ENCODE measurements around the gene SDHA.
"Not testable (repeated sequence)": the region's sequence is repeated elsewhere in the genome, so short reads cannot be mapped to it uniquely, and the experiment has no call there.

The SDHA gene

DNA sequence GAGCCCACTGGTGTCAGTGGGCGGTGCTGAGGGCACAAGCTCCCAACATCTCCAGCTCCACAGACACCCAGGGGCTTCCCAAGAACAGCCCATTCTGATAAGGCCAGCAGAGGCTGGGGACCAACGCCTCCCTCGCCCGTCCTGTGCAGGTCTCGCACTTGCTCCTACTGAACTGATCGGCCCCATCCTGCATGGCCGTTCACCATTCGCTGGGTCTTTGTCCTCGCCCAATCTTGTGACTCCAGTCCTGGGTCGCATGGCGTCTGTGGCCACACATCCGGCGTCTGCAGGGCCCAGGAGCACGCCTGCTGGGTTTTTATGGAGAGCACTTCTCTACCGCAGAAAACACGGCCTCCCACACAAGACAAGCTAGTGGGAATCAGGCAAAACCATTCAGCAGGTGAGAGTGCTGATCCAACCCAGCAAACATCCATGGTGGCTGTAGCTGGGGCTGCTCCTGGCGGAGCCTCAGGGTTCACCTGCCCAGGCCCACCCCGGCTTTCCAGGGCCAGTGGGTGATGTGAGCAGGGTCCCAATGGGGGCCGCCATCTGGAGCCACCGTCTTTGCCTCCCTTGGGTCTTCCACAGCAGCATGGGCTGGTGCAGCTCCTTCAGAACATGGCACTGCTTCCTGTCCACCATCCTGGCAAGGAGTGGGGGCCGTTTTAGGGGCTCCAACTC is 19.5 kb upstream of the SDHA start:
- no peak for DNase-seq (ENCODE audit: low spot score)

DNA sequence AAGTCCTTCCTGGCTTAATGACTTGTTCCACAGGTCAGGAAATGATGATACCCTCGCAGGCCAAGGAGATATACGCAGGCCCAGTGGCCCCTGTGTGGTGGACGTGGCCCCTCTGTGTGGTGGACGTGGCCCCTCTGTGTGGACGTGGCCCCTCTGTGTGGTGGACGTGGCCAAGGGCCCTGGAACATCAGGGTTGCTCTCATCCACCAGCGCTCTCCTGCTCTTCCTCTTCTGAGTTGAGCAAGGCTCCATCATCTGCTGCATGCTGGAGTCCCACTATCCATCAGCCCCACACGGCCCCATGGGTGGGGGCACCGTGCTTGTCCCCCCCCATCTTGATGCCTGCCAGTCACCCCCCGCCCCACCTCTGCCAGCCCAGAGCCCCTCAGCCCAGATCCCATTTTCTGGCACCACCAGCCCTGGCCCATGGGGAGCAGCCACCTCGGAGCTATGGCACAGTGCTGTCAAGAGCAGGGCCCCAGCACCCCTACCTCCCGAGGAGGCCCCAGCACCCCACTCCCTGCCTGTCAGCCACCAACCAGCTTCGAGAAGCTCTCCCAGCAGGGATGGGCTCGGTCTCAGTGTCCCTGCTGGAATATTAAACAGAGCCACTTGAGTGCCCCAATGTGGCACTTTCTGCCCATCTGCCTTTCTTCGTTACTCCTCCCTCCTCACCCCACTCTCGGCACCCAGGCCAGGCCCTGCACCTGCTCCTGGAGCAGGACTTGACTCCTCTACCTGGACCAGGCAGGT is 18.7 kb upstream of the SDHA start:
- no peak for DNase-seq (ENCODE audit: low spot score)

DNA sequence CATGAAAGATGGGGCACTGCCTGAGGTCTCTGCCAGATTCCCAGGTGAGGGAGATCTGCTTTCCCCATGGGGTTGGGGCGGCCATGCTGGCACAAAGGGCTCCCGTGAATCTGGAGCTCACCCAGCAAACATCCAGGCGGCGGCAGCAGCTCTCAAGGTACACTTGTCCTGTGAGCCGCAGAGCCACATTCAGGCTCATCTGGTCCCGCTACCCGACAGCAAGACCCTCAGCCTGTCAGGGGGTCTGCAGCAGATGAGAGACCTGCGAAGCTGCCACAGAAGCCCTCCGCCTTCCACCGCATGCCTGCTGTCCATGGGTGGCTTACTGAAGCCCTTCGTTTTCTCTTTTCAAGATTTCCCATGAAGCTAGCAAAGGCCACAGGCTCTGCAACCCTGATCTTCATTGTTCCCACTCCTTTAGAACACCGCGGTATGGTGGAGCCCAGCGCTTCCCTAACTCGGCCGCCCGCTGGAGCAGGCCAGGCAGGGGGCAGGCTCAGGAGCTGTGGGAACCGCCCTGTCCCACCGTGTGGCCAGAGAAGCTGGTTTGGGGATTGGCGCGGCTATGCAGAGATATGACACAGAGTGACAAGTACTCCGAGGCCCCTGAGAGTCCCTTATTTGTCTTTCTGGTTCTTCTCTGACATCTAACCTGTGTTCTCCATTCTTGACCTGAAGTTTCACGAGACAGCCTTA is 18.0 kb upstream of the SDHA start:
- DNase-seq (ENCODE audit: low spot score) = no peak

DNA sequence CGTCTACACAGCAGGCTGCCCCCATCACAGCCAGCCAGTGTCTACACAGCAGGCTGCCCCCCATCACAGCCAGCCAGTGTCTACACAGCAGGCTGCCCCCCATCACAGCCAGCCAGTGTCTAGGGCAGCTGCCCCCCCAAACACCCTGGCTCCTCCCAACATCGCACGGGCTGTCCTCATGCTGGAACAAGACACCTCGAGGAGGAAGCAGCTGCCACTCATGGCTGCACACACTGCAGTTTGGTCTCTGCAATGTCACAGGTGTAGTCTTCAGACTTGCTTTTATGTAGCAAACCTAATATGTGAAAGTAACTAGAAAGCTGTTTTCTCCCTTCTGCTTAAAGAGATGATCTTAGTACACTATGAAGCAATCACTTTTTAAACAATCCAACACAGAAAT is 17.1 kb upstream of the SDHA start:
- no peak for DNase-seq (ENCODE audit: low spot score)

DNA sequence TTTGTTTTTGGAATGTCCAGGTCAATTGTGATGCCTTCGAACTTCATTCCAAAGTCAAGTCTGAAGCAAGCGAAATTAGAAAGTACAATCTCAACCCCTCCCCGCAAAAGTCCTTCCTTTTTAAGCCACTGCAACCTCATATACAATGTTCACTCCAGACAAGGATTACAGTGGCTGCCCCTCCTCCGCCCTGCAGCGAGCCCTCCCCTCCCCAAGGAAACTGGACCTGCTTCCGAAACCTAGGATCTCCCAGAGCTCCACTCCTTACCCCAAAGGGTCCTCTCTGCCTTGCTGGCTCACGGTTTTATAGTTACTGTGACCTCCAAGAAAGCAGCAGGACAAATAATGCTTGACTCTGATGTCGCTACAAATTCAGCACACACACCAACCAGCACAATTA is 16.4 kb upstream of the SDHA start:
- no peak for DNase-seq (ENCODE audit: low spot score)

DNA sequence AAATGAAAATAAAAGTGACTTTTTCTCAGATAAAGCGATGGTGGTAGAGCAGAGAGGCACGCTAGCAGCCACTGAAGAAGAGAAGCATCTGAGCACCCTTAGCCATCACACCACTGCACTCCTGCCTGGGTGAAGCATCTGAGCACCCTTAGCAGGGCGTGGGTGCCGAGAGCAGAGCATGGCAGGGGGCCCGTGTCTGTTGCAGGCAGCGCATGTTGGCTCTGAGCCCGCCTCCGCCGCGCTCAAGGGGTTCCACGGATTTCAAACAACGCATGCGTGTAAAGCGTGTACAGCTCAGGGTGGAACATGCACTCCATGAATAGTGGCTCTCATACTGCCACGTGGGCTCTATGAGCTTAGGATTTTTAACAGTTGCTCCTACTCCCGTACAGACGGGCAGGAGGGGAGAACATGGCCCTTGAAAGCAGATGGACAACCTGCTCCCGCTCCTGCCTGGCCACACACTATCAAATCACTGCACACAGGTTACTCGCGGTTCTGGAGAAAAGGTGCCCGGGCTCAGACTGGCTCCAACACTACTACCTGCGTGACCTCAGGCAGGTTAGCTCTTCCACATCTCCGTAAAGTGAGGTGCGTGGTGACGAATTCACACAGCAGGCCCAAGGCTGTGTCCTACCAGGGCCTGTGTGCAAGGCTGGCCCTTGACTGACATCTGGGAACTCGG is 14.7 kb upstream of the SDHA start:
- no peak for DNase-seq (ENCODE audit: low spot score)

DNA sequence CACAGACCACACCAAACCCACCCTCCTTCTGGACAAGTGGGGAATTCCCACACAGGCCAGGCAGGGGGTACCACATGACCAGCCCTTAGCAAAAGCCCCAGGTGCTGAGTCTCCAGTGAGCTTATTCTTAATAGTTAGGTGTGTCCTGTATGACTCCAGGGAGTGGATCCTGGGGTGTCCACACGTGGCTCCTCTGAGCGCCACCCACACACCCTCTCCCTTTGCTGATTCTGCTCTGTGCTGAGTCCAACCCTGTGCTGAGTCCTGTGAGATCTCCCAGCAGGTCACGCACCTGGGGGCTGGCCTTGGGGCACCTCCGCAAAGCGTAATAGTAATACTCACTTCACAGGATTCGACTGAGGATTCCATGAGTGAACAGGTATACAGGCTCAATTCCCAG is 14.1 kb upstream of the SDHA start:
- DNase-seq (ENCODE audit: low spot score) = no peak

DNA sequence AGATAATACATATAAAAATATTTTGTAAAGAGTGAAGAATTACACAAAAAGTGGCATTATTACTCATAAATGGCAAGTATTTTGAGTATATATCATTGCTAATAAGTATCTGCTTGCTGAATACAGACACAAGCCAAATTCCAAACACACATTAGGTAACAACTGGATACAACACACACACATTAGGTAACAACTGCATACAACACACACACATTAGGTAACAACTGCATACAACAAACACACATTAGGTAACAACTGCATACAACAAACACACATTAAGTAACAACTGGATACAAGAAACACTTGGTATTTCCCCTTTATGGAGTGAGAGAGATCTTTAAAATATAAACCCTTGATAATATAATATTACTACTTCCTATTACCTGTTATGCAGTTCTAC is 13.7 kb upstream of the SDHA start:
- no peak for DNase-seq (ENCODE audit: low spot score)

DNA sequence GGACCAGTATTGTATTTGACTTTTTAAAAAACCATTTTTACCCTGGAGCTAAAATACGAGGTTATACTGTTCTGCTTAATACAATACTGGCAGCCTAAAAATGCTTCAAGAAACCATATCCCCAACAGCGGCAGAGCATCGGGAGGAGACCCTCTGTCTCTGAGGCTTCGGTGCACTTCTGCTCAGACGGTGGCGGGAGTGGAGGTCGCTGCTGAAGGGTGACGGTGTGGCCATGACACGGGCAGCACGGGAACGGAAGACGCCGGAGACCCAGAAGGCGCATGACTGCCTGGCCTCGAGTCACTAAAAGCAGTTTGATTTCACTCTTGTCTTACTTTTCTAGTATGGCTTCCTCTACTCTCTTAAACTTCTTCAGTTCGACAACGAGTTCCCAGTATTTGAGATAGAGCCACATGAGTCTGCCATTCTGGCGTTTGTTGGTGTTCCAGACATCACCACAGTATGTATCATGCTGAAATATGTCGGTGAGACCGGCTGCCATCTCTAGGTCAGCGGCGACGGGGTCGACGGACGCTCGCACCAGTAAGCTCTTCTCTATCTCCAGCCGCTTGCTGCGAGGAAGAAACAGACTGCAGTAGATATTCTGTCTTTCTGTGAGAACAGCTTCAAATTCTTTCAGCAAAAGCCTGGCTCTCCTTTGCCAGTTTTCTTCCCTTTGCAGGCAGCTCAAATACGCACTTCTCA is 13.0 kb upstream of the SDHA start:
- DNase-seq (ENCODE audit: low spot score) = no peak

DNA sequence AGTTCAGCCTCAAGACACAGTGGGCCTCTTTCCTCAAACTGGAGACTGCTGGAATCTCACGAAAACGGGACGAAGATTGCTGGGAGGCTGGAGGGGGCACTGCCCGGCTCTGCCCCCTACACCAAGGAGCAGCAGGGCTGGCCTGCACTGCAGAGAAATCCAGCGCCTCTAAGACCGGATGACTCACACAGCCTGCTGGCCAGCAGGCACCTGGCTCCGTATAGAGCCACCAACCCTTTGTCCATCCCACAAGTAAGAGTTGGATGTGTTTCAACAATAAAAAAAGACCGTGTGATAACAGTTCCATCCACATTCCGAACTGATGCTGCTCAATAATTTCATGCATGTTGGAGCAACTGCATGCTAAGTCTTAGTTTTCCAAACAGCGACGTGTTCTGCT is 11.7 kb upstream of the SDHA start:
- DNase-seq (ENCODE audit: low spot score) = no peak

DNA sequence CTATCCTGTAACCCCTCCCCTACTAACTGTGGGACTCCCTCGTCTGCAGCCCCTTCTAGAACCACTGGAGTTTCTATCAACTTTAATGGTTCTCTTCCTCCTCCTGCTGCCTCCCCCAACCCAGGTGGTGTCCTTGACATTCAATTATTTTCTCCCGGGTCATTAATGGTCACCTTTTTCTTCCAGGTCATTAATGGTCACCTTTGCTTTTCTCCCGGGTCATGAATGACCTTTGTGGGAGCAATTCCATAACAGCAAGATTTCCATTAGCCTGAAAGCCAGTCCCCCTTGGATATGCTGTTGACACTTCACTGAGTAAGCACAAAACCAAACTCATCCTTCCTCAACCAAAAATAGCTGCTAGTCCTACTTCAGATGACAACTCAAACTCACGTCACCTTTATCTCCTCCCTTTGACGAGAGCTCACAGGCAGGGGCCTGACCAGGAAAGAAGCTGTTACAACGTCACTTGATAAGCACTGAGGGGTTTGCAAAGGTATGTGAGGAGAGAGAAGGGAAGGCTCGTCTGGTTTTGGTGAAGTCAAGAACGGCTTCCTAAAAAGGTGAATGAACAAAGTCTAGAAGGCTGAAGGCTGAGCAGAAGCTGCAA is 11.1 kb upstream of the SDHA start:
- no peak for DNase-seq (ENCODE audit: low spot score)

DNA sequence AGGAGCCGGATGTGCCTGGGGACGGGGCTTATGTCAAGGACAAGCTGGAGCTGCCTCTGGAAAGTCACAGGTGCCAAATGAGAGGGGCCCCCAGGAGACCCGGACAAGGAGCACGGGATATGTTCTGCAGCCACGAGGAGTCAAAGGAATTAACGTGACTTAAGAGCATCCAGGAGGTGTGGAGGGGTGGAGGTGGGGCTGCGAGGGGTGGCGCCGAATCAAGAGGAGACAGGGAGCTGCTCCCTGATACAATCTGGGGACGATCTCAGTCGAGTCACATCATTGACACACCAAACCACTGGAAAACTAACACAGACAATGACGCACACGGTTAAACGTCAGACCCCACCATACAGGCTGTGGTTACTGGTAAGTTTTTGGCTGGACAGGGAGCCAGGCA is 10.5 kb upstream of the SDHA start:
- DNase-seq (ENCODE audit: low spot score) = no peak

DNA sequence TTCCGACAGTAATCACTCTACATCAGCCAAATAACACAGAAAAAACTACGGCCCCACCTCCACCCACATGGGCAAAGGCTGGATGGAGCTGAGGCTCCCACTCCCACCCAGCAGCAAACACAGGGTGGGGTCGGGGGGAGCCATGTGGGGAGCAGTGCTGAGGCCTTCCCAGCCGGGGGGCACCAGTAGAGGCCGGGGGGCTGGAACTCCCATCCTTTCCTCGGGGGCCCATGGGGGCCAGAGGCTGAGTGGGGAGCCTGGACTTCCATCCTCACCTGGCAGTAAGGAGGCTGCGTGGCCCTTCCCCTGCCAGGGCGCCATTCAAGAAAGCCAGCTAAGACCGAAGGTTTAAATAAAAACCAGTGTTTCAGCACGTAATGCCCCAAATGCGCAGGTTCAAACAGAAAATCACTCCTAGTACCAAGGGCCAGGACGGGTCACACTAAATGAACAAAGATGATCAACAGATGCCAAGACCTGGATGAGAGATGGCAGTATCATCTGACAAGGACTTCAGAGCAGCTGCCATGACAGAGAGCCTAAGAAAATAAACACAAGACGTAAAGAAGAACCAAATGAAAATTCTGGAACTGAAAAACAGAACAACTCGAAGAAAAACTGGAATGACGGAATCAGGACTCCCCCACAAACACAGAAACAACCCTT is 9.5 kb upstream of the SDHA start:
- no peak for DNase-seq (ENCODE audit: low spot score)

DNA sequence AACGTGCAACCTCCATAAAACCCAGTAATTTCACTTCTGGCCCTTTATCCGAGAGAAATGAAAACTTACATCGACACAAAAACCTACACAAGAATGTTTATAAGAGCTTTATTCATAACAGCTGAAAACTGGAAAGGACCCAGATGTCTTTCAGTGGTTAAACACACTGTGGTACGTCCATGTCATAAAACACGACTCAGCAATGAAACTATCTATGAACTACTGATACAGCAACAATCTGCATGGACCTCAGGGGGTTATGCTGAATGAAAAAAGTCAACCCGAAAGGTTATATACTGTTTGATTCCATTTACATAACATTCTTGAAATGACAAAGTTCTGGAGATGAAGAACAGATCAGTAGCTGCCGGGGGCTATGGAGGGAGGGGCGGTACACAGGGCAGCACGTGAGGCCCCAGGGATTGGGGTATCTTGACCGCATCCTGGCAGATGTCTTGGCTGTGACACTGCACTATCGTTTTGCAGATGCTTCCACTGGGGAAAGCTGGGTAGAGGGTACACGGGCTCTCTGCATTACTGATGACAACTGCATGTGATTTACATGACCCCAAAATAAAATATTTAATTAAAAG is 4.2 kb upstream of the SDHA start:
- no peak for DNase-seq (ENCODE audit: low spot score)

DNA sequence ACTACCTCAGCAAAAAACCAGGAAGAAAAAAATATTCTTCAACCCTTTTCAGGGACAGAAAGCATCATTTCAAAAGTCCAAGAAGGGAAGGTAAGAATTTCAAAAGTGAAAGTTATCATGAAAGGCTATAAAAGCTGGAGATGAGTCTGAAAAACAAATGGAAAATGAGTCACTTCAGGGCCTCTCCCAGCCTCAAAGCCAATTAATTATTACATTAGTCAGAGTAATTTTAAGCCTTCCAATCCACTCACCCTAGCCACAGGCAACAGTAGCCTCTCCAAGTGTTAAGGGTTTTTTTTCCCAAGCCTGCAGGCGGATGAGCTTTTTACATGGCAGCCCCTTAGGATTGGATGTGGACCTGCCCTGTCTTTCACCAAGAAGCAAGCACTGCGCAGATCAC is 2.9 kb upstream of the SDHA start:
- DNase-seq (ENCODE audit: low spot score) = not testable (repeated sequence)

DNA sequence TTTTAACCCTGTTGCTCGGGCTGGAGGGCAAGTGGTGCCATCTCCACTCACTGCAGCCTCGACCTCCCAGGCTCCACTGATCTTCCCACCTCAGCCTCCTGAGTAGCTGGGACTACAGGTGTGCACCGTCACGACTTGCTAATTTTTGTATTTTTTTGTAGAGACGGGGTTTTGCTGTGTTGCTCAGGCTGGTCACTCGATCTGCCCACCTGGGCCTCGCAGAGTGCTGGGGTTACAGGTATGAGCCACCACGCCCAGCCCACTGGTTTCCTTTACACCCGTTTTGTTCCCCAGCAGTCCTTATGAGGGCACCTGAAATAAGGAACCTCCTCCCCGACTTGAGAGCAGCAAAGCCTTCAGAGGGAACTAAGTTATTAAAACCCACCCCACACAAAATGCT is 2.0 kb upstream of the SDHA start:
- not testable (repeated sequence) for DNase-seq (ENCODE audit: low spot score)

DNA sequence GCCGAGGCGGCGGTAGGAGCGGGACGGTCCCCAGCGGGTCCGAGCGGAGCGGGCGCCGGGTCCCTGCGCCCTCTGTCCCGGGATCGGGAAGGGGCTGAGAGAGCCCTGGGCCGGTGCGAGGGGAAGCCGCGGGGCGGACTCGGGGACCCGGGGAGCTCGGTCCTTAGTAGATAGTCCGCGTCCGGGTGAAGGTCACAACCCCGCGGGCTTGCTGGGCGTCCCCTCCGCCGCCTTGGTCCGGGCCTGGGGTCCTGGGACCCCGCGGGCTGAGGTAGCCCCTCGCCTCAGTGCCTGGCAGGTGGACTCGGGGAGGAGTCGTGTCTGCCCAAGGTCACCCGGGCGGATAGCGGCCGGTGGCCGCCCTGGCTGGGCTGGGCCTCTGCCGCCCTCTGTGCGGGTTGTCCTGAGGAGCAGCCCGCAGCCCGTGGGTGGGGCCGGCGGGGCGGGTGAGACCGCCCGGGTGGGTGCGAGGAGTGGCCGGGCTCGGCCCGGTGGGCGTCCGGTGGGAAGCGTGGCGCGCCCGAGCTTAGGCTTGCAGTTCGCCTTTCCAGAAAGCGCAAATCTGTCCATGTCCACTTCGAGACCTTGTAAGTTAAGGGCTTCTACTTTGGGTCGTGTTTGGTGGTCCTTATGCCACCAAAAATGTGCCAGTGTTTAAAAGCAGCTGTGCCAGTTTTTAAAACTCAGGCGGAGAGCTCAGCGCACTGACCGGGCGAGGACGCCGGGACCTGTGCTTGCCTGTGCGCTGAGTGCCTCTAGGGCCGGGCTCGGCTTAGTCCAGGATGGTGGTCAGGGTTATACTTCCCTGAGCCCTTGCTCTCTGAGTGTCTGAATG is 554 bp downstream of the SDHA start:
- no peak for DNase-seq (ENCODE audit: low spot score)

DNA sequence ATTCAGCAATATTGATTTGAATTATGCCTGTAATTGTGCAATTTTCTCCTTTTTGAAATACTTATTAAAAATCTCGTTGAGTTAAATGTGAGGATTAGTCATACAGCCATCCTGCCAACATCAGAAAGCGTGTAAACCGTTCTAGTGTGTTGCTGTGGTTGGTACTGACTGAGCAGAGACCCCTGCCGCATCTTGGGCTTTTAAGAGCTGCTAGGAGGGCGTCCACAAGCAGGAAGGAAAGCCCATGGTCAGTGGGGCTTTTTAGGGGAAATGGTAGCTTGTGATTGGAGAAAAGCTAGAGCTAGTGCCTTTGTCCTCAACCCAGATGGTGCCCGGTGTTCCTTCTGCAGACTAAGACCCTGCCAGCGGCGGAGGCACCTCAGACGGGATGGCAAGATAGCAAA is 1.3 kb downstream of the SDHA start:
- DNase-seq (ENCODE audit: low spot score) = peak; percentile 39

DNA sequence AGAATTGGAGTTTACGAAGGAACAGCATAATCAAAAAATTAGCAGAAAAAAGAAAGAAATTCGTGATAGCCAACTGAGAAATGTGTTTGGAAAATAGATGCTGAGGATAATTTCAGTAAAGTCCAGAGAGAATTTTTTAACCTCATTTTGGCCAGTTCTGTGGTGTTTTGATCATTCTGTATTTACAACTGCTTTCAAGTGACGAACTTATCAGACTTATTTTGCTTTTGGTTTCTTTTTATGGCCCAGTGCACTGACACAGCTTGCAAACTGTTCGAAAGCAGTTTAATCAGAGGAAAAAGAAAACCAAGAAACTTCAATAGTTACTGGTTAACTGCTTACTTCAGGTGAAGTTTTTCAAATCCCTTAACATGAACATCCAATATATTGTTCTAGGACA is 1.9 kb downstream of the SDHA start:
- DNase-seq (ENCODE audit: low spot score) = peak; percentile 47
